GM18868 (cell line): ENCODE results near the gene AKR1C1.
"Not testable (repeated sequence)": the region's sequence is repeated elsewhere in the genome, so short reads cannot be mapped to it uniquely, and the experiment has no call there.

ENCODE experiments used
- ATAC-seq: cut with Tn5 transposase; IDR thresholded peaks from one replicate; pipeline ENCODE4 v1.9.1; 2021; ENCODE audit warnings: mild to moderate bottlenecking, moderate library complexity; ENCODE audit not compliant: unreplicated experiment

The AKR1C1 gene

GRCh38 chr10:4982764-4983226 is 19.6 kb downstream of the AKR1C1 start:
- ATAC-seq = no peak

- no peak for ATAC-seq
These were observed 20.5 kb downstream of the AKR1C1 start for GRCh38 chr10:4983615-4984216.

- no peak for ATAC-seq
These were observed 21.0 kb downstream of the AKR1C1 start for GRCh38 chr10:4984223-4984622.

- no peak for ATAC-seq
These were observed 21.9 kb downstream of the AKR1C1 start for GRCh38 chr10:4984971-4985594.

- ATAC-seq = not testable (repeated sequence)
These were observed 24.9 kb downstream of the AKR1C1 start for GRCh38 chr10:4988000-4988641.

GRCh38 chr10:4990217-4990616 is 27.0 kb downstream of the AKR1C1 start:
- no peak for ATAC-seq

GRCh38 chr10:4991463-4991862 is 28.2 kb downstream of the AKR1C1 start:
- not testable (repeated sequence) for ATAC-seq

- not testable (repeated sequence) for ATAC-seq
These were observed 29.3 kb downstream of the AKR1C1 start for GRCh38 chr10:4992564-4992963.

GRCh38 chr10:4994260-4994659 is 31.0 kb downstream of the AKR1C1 start:
- ATAC-seq = not testable (repeated sequence)

GRCh38 chr10:4998671-4999070 is 35.5 kb downstream of the AKR1C1 start:
- no peak for ATAC-seq

- no peak for ATAC-seq
These were observed 39.0 kb downstream of the AKR1C1 start for GRCh38 chr10:5002013-5002727.

GRCh38 chr10:5003127-5004029 is 40.2 kb downstream of the AKR1C1 start, which contains the start of gene AKR1C2:
AKR1C2 (minus strand) TSS chr10:5003857; CDS start chr10:5003835, 22 bp downstream.
- ATAC-seq = not testable (repeated sequence)

GRCh38 chr10:5004030-5004385 is 40.8 kb downstream of the AKR1C1 start:
- not testable (repeated sequence) for ATAC-seq

GRCh38 chr10:5004501-5004900 is 41.3 kb downstream of the AKR1C1 start:
- not testable (repeated sequence) for ATAC-seq

GRCh38 chr10:5008857-5009548 is 45.8 kb downstream of the AKR1C1 start:
- not testable (repeated sequence) for ATAC-seq

- not testable (repeated sequence) for ATAC-seq
These were observed 46.8 kb downstream of the AKR1C1 start for GRCh38 chr10:5010043-5010442.

- not testable (repeated sequence) for ATAC-seq
These were observed 48.2 kb downstream of the AKR1C1 start for GRCh38 chr10:5011392-5011791.

- ATAC-seq = no peak
These were observed 49.4 kb downstream of the AKR1C1 start for GRCh38 chr10:5012595-5012994.

- no peak for ATAC-seq
These were observed 50.2 kb downstream of the AKR1C1 start for GRCh38 chr10:5013385-5013784.
